ENCODE results near the gene NHLRC2. TPM values are rescaled to one million over a fixed set of nuclear protein-coding genes. Genes with fewer than 3 reads are reported as not detected.

The NHLRC2 gene
- total RNA-seq, 4 donors from 2014 or later, result 18.3 to 140 (median 45.8) TPM

DNA sequence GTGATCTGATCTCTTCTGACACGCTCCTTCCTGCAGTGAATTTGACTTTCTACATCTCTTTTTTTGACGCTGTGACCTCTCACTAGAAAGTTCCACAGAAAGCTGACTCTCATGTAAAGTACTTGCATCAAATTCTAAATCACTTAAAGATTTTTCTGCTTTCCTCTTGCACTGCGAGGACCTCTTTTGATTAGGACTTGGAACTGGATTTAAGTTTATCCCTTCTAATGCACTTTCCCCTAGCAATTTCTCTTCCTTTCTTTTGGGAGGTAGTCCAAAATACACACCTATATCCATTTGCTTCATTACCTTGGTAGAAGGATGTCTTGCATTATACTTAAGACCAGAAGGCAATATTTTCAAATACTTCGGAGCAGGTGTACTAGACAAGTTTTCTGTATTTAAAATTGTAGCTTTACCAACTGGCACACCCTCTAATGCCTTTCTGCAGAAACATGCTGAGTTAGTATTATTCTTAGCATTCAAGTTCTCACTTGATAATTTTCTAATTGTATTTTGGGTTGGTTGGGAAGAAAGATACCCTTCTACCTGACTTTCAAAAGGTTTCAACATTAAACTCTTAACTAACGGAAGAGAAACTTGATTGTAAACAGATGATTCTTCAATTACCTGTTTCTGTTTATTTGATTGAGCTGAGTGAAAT lies 5.2 kb upstream of the NHLRC2 start:
- DNase-seq, result no peak
- Histone ChIP-seq H3K27ac (no peak overlapping the region), H3K9me3 (no peaks in the 10 kb centered on the region), H3K4me3 (no peak overlapping the region), H3K4me1 (peaks cover 10 to 29% (median 10%) of the 10 kb centered on the region in 4 donors), H3K36me3 (no peaks in the 10 kb centered on the region), H3K27me3 (no peaks in the 10 kb centered on the region)
- intact Hi-C loops (cut with DNase I; ENCODE audit: low total_unique reads) (no loop called here), in situ Hi-C loops (cut with MboI; ENCODE audit: low pct_ligation_motif_present in 1 of 4, low pct_unique_long_range_greater_than_20kb in 1 of 4, low sequenced_read_pairs in 3 of 4) (no loop called here)
- TF ChIP-seq, protein P1, sequence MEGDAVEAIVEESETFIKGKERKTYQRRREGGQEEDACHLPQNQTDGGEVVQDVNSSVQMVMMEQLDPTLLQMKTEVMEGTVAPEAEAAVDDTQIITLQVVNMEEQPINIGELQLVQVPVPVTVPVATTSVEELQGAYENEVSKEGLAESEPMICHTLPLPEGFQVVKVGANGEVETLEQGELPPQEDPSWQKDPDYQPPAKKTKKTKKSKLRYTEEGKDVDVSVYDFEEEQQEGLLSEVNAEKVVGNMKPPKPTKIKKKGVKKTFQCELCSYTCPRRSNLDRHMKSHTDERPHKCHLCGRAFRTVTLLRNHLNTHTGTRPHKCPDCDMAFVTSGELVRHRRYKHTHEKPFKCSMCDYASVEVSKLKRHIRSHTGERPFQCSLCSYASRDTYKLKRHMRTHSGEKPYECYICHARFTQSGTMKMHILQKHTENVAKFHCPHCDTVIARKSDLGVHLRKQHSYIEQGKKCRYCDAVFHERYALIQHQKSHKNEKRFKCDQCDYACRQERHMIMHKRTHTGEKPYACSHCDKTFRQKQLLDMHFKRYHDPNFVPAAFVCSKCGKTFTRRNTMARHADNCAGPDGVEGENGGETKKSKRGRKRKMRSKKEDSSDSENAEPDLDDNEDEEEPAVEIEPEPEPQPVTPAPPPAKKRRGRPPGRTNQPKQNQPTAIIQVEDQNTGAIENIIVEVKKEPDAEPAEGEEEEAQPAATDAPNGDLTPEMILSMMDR (IDR thresholded peaks at IDR 0.05), result no peak
- TF ChIP-seq POLR2AphosphoS5 (IDR thresholded peaks at IDR 0.05) (no peak), EP300 (IDR thresholded peaks at IDR 0.05; ENCODE audit: low read depth) (no peak), POLR2A (IDR thresholded peaks at IDR 0.05) (no peak)
- WGBS, 2 donors (ENCODE audit: low coverage in 1 of 2), result 90 to 91% methylated on average over 3 to 5 of the region's 5 CpGs

DNA sequence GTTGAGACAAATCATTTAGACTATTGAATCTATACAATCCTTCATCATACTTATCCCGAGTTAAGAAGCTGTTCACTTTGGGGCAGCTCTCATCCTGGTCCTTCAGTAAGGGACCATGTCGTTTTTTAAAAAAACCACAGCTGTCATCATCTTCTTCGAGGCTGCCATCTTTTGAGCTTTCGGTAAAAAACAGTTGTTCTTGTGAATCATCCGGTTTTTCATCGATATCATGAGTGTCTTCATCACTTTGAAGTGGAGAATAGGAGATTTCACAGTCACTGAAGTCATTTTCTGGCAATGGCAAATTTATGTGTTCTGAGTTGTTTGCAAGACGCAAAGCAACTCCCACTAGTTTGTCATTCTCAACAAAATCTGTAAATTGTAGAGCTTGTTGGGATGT lies 4.5 kb upstream of the NHLRC2 start:
- H3K27ac ChIP-seq, result no peak overlapping the region
- no peaks in the 10 kb centered on the region for H3K27me3 ChIP-seq
- no peaks in the 10 kb centered on the region for H3K36me3 ChIP-seq
- TF ChIP-seq EP300 (IDR thresholded peaks at IDR 0.05; ENCODE audit: low read depth) (no peak), POLR2AphosphoS5 (IDR thresholded peaks at IDR 0.05) (no peak), POLR2A (IDR thresholded peaks at IDR 0.05) (no peak)
- TF ChIP-seq, protein P1 (IDR thresholded peaks at IDR 0.05), result no peak
- no peak for DNase-seq
- in situ Hi-C loops (cut with MboI; ENCODE audit: low pct_ligation_motif_present in 1 of 4, low pct_unique_long_range_greater_than_20kb in 1 of 4, low sequenced_read_pairs in 3 of 4) (no loop called here), intact Hi-C loops (cut with DNase I; ENCODE audit: low total_unique reads) (no loop called here)
- no peak overlapping the region for H3K4me3 ChIP-seq
- H3K9me3 ChIP-seq, result no peaks in the 10 kb centered on the region
- peaks cover 10 to 29% (median 10%) of the 10 kb centered on the region in 4 donors for H3K4me1 ChIP-seq
- 89 to 94% methylated on average over 6 to 7 of the region's 7 CpGs for WGBS, 2 donors (ENCODE audit: low coverage in 1 of 2)

GRCh38 chr10:113853578-113854012 lies 866 bp upstream of the NHLRC2 start:
- WGBS, 2 donors (ENCODE audit: low coverage in 1 of 2), result 11 to 15% methylated on average over 10 of the region's 10 CpGs
- in situ Hi-C loops (cut with MboI; ENCODE audit: low pct_ligation_motif_present in 1 of 4, low pct_unique_long_range_greater_than_20kb in 1 of 4, low sequenced_read_pairs in 3 of 4) (no loop called here), intact Hi-C loops (cut with DNase I; ENCODE audit: low total_unique reads) (no loop called here)
- Histone ChIP-seq H3K9me3 (no peaks in the 10 kb centered on the region), H3K27me3 (no peaks in the 10 kb centered on the region), H3K4me3 (peak overlapping the region; percentile 62 to 96 (median 92)), H3K36me3 (peaks cover 0 to 3% (median 0%) of the 10 kb centered on the region in 4 donors), H3K4me1 (peaks cover 16 to 57% (median 27%) of the 10 kb centered on the region in 4 donors), H3K27ac (peak overlapping the region; percentile 87 to 95 (median 94))
- TF ChIP-seq, protein P1 (IDR thresholded peaks at IDR 0.05), result no peak
- TF ChIP-seq POLR2AphosphoS5 (IDR thresholded peaks at IDR 0.05) (no peak), POLR2A (IDR thresholded peaks at IDR 0.05) (no peak), EP300 (IDR thresholded peaks at IDR 0.05; ENCODE audit: low read depth) (no peak)
- no peak for DNase-seq

DNA sequence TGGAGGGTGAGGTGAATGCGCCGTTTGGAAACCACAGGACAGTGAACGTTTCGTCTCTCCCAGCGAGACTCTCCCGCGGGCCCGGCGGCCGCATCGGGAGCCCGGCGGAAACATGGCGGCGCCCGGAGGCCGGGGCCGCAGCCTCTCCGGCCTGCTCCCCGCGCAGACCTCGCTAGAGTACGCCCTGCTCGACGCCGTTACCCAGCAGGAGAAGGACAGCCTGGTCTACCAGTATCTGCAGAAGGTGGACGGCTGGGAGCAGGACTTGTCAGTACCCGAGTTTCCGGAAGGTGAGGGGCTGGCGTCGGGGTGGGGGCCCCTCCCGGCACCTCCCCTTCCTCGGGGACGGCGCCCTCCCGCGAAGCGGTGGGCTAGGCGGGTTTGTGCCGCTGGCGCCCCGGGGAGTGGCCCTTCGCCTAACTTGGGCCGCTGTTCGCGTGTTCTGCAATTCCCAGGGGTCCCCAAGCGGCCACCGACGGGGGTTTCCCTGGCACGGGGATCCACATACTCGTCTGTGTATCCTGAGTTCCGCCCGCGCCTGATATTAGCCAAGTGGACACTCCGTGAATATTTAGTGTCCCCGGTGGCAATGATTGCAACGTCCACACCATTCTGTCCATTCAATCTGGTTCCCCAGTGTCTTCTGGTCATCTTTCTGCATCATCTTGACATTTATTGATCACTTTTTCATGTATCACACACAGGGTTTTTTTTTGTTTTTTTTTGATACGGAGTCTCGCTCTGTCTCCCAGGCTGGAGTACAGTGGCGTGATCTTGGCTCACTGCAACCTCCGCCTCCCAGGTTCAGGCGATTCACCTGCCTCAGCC lies 514 bp downstream of the NHLRC2 start:
- Histone ChIP-seq H3K4me1 (peaks cover 16 to 62% (median 27%) of the 10 kb centered on the region in 4 donors), H3K27me3 (no peaks in the 10 kb centered on the region), H3K4me3 (peak overlapping the region; percentile 62 to 96 (median 92)), H3K9me3 (no peaks in the 10 kb centered on the region), H3K27ac (peak overlapping the region; percentile 87 to 95 (median 94)), H3K36me3 (peaks cover 0 to 16% (median under 1%) of the 10 kb centered on the region in 4 donors)
- in situ Hi-C loops (cut with MboI; ENCODE audit: low pct_ligation_motif_present in 1 of 4, low pct_unique_long_range_greater_than_20kb in 1 of 4, low sequenced_read_pairs in 3 of 4) (no loop called here), intact Hi-C loops (cut with DNase I; ENCODE audit: low total_unique reads) (no loop called here)
- DNase-seq, result peak; percentile 52
- no peak for TF ChIP-seq POLR2AphosphoS5 (IDR thresholded peaks at IDR 0.05)
- TF ChIP-seq POLR2A (IDR thresholded peaks at IDR 0.05), result peak; percentile 54
- TF ChIP-seq, protein P1 (IDR thresholded peaks at IDR 0.05), result peak in 3 of 5 experiments; percentile 4 to 51 (median 20)
- 1% methylated on average over 39 of the region's 62 CpGs; no CpG with 5 or more reads in 1 of the 2 donors for WGBS, 2 donors (ENCODE audit: low coverage in 1 of 2)

Data from transverse colon (tissue), 4 donors.